ENCODE measurements around the gene DRG2. TPM values are rescaled to one million over a fixed set of nuclear protein-coding genes. Genes with fewer than 3 reads are reported as not detected.
A peak's percentile ranks its signal among the peaks of the same experiment; 100 is the strongest.

Gene DRG2
- polyA plus RNA-seq, 10 donors: 22.4 to 27.3 (median 23.9) TPM

- DNase-seq: peak in 2 of 3 donors; percentile 16 to 48
Measured at GRCh38 chr17:18070861-18071340, 16.8 kb upstream of the DRG2 start.

GRCh38 chr17:18071751-18072150 is 16.0 kb upstream of the DRG2 start:
- no peak for DNase-seq

GRCh38 chr17:18074566-18075272 is 13.0 kb upstream of the DRG2 start:
- no peak for DNase-seq

GRCh38 chr17:18076936-18077335 is 10.8 kb upstream of the DRG2 start:
- peak; percentile 19 to 62 (median 20) for DNase-seq

GRCh38 chr17:18079543-18079942 is 8.2 kb upstream of the DRG2 start:
- no peak for DNase-seq

- DNase-seq: no peak
Measured at GRCh38 chr17:18084256-18084655, 3.5 kb upstream of the DRG2 start.

- DNase-seq: no peak
Measured at GRCh38 chr17:18089613-18090012, 1.9 kb downstream of the DRG2 start.

GRCh38 chr17:18093616-18094408 is 6.1 kb downstream of the DRG2 start:
- peak in 2 of 3 donors; percentile 19 to 48 for DNase-seq

- DNase-seq: no peak
Measured at GRCh38 chr17:18094409-18094807, 6.7 kb downstream of the DRG2 start.

- DNase-seq: no peak
Measured at GRCh38 chr17:18099516-18099915, 11.8 kb downstream of the DRG2 start.

GRCh38 chr17:18100616-18101015 is 12.9 kb downstream of the DRG2 start:
- DNase-seq: no peak

- DNase-seq: no peak
Measured at GRCh38 chr17:18101828-18102227, 14.1 kb downstream of the DRG2 start.

GRCh38 chr17:18102640-18103039 is 14.9 kb downstream of the DRG2 start:
- no peak for DNase-seq

- DNase-seq: no peak
Measured at GRCh38 chr17:18105027-18105426, 17.3 kb downstream of the DRG2 start.

- DNase-seq: no peak
Measured at GRCh38 chr17:18105595-18105994, 17.8 kb downstream of the DRG2 start.

- DNase-seq: no peak
Measured at GRCh38 chr17:18106211-18106610, 18.5 kb downstream of the DRG2 start.

GRCh38 chr17:18107061-18107790 is 19.5 kb downstream of the DRG2 start:
- DNase-seq: no peak

GRCh38 chr17:18107971-18108370 is 20.2 kb downstream of the DRG2 start:
- DNase-seq: no peak

GRCh38 chr17:18108401-18109312 is 20.9 kb downstream of the DRG2 start, which contains the start of gene MYO15A:
MYO15A (plus strand) TSS chr17:18108756; CDS start chr17:18118801, 10,045 bp downstream.
- DNase-seq: no peak

- DNase-seq: no peak
Measured at GRCh38 chr17:18109935-18110485, 22.3 kb downstream of the DRG2 start.

- no peak for DNase-seq
Measured at GRCh38 chr17:18110636-18111145, 22.9 kb downstream of the DRG2 start.

Measured in muscle of back (tissue), 11 donors.